H9 (cell line): ENCODE results near the gene MSRB1. TPM values are rescaled to one million over a fixed set of nuclear protein-coding genes. Genes with fewer than 3 reads are reported as not detected.
"Not testable (repeated sequence)": the region's sequence is repeated elsewhere in the genome, so short reads cannot be mapped to it uniquely, and the experiment has no call there.

Source experiments
- DNase-seq: peaks from one replicate; pipeline ENCODE4 v3.0.0-alpha.2; 2017
- H2AFZ ChIP-seq: one replicate; pipeline ENCODE4 v1.6.1; 2013; ENCODE audit warnings: mild to moderate bottlenecking, low read length, control low read depth, moderate library complexity
- H2AK5ac ChIP-seq: 2 replicates; pipeline ENCODE4 v1.6.1; 2013; ENCODE audit warnings: low read length, control low read depth, mixed read lengths; ENCODE audit not compliant: insufficient read length
- H2BK120ac ChIP-seq: one replicate; pipeline ENCODE4 v1.6.1; 2013; ENCODE audit warnings: low read depth, mild to moderate bottlenecking, low read length, control low read depth, inconsistent platforms; ENCODE audit not compliant: poor library complexity, severe bottlenecking
- H2BK12ac ChIP-seq: 2 replicates; pipeline ENCODE4 v1.6.1; 2013; ENCODE audit warnings: low read length, control low read depth, mixed read lengths, low read depth; ENCODE audit not compliant: insufficient read length
- H2BK15ac ChIP-seq: 2 replicates; pipeline ENCODE4 v1.6.1; 2013; ENCODE audit warnings: low read depth, low read length, control low read depth
- H2BK20ac ChIP-seq: one replicate; pipeline ENCODE4 v1.6.1; 2013; ENCODE audit warnings: low read depth, mild to moderate bottlenecking, low read length, control low read depth, inconsistent platforms; ENCODE audit not compliant: poor library complexity, severe bottlenecking
- H2BK5ac ChIP-seq: 2 replicates; pipeline ENCODE4 v1.6.1; 2013; ENCODE audit warnings: low read length, control low read depth, mixed read lengths; ENCODE audit not compliant: insufficient read length
- H3K14ac ChIP-seq: 2 replicates; pipeline ENCODE4 v1.6.1; 2013; ENCODE audit warnings: low read length, control low read depth; ENCODE audit not compliant: insufficient read depth
- H3K18ac ChIP-seq: 2 replicates; pipeline ENCODE4 v1.6.1; 2013; ENCODE audit warnings: low read depth, mild to moderate bottlenecking, mixed read lengths, low read length, control low read depth; ENCODE audit not compliant: insufficient read length
- H3K23ac ChIP-seq: 2 replicates; pipeline ENCODE4 v1.6.1; 2013; ENCODE audit warnings: low read length, control low read depth, mixed read lengths, low read depth; ENCODE audit not compliant: insufficient read length
- H3K23me2 ChIP-seq: 2 replicates; pipeline ENCODE4 v1.6.1; 2013; ENCODE audit warnings: low read depth, mild to moderate bottlenecking, mixed read lengths, low read length, control low read depth; ENCODE audit not compliant: insufficient read length, poor library complexity, severe bottlenecking
- H3K27ac ChIP-seq: 2 replicates; pipeline ENCODE4 v1.5.1; 2013; ENCODE audit warnings: low read length, control low read depth, mixed read lengths, low read depth; ENCODE audit not compliant: insufficient read length
- H3K27me3 ChIP-seq: 2 replicates; pipeline ENCODE4 v1.6.1; 2013; ENCODE audit warnings: low read length, control low read depth, inconsistent platforms; ENCODE audit not compliant: insufficient read depth
- H3K4ac ChIP-seq: 2 replicates; pipeline ENCODE4 v1.6.1; 2013; ENCODE audit warnings: low read depth, mild to moderate bottlenecking, control low read depth, inconsistent platforms, low read length, moderate library complexity
- H3K4me1 ChIP-seq: 2 replicates; pipeline ENCODE4 v1.6.1; 2013; ENCODE audit warnings: low read length, control low read depth, inconsistent platforms; ENCODE audit not compliant: insufficient read depth
- H3K4me2 ChIP-seq: 2 replicates; pipeline ENCODE4 v1.6.1; 2013; ENCODE audit warnings: low read length, control low read depth, mixed read lengths; ENCODE audit not compliant: insufficient read length, insufficient read depth
- H3K56ac ChIP-seq: 2 replicates; pipeline ENCODE4 v1.6.1; 2013; ENCODE audit warnings: low read depth, mild to moderate bottlenecking, mixed read lengths, low read length, control low read depth; ENCODE audit not compliant: insufficient read length
- H3K79me1 ChIP-seq: 2 replicates; pipeline ENCODE4 v1.6.1; 2013; ENCODE audit warnings: low read depth, mild to moderate bottlenecking, moderate library complexity, low read length, control low read depth, inconsistent platforms; ENCODE audit not compliant: insufficient read depth, poor library complexity, severe bottlenecking
- H3K79me2 ChIP-seq: 2 replicates; pipeline ENCODE4 v1.6.1; 2013; ENCODE audit warnings: low read length, control low read depth, inconsistent platforms; ENCODE audit not compliant: insufficient read depth
- H3K9ac ChIP-seq: 2 replicates; pipeline ENCODE4 v1.6.1; 2013; ENCODE audit warnings: low read length, control low read depth, mixed read lengths; ENCODE audit not compliant: insufficient read length; ENCODE audit errors: extremely low read depth
- H3K9me3 ChIP-seq: one replicate; pipeline ENCODE4 v1.6.1; 2013; ENCODE audit warnings: low read depth, low read length, inconsistent platforms; ENCODE audit not compliant: control insufficient read depth
- H3T11ph ChIP-seq: one replicate; pipeline ENCODE4 v1.6.1; 2013; ENCODE audit warnings: mild to moderate bottlenecking, low read length, control low read depth, inconsistent platforms
- H4K20me1 ChIP-seq: one replicate; pipeline ENCODE4 v1.6.1; 2013; ENCODE audit not compliant: control insufficient read depth, insufficient read length, insufficient read depth
- H4K5ac ChIP-seq: 2 replicates; pipeline ENCODE4 v1.6.1; 2013; ENCODE audit warnings: low read depth, mild to moderate bottlenecking, mixed read lengths, low read length, control low read depth; ENCODE audit not compliant: insufficient read length
- H4K8ac ChIP-seq: replicated peaks from 2 replicates; pipeline ENCODE4 v1.6.1; 2013; ENCODE audit warnings: low read length, control low read depth, mixed read lengths, low read depth; ENCODE audit not compliant: insufficient read length
- H4K91ac ChIP-seq: 2 replicates; pipeline ENCODE4 v1.6.1; 2013; ENCODE audit warnings: low read depth, mild to moderate bottlenecking, moderate library complexity, mixed read lengths, low read length, control low read depth; ENCODE audit not compliant: insufficient read length
- H3K27ac Mint-ChIP-seq, 3 experiments: 2 replicates in 2 of 3; 3 replicates in 1 of 3; pipeline ENCODE4 v1.8.0; 2020 to 2021; ENCODE audit warnings: mixed read lengths in 3 of 3, mild to moderate bottlenecking in 1 of 3, moderate library complexity in 1 of 3
- H3K27me3 Mint-ChIP-seq: 2 replicates; pipeline ENCODE4 v1.8.0; 2021; ENCODE audit warnings: low read depth, mild to moderate bottlenecking, moderate library complexity, mixed read lengths
- H3K36me3 Mint-ChIP-seq, 3 experiments: 2 replicates in 2 of 3; 3 replicates in 1 of 3; pipeline ENCODE4 v1.8.0; 2020 to 2021; ENCODE audit warnings: low read depth in 3 of 3, mixed read lengths in 3 of 3; ENCODE audit not compliant: insufficient read depth in 1 of 3
- H3K4me1 Mint-ChIP-seq, 2 experiments: 2 replicates each; pipeline ENCODE4 v1.8.0; 2020; ENCODE audit warnings: mixed read lengths in 2 of 2
- H3K4me3 Mint-ChIP-seq, 2 experiments: 2 replicates in 1 of 2; 3 replicates in 1 of 2; pipeline ENCODE4 v1.8.0; 2020 to 2021; ENCODE audit warnings: mild to moderate bottlenecking in 2 of 2, mixed read lengths in 2 of 2, moderate library complexity in 1 of 2
- H3K9me3 Mint-ChIP-seq, 2 experiments: 2 replicates in 1 of 2; 3 replicates in 1 of 2; pipeline ENCODE4 v1.8.0; 2020; ENCODE audit warnings: mild to moderate bottlenecking in 2 of 2, mixed read lengths in 2 of 2, moderate library complexity in 1 of 2
- CTCF ChIP-seq: fragments of 200-600 bp; sonication (generic); conservative IDR thresholded peaks from 3 replicates; pipeline ENCODE4 v1.8.0; 2021; ENCODE audit warnings: antibody characterized with exemption, mild to moderate bottlenecking
- WGBS: extraction: QIAGEN DNeasy Blood & Tissue Kit; methylation state at CpG from one replicate; pipeline ENCODE4 v1.1.7; 2013; ENCODE audit warnings: missing lambda C conversion rate, low lambda C conversion rate, mixed read lengths; ENCODE audit not compliant: insufficient read length; ENCODE audit errors: extremely low coverage; 5-methylcytosine and 5-hydroxymethylcytosine counted together
- total RNA-seq: library from RNA; stranded (reverse); gene quantifications from 2 replicates; pipeline ENCODE4 v1.2.1, GENCODE V29; 2021

Gene MSRB1
- total RNA-seq, 1 experiment from 2014 or later = 25.7 TPM

- H3K23me2 ChIP-seq = no peaks in the 10 kb centered on the region
- H2BK12ac ChIP-seq = no peak overlapping the region
- no peak overlapping the region for H3K4ac ChIP-seq
- no peaks in the 10 kb centered on the region for H3K79me1 ChIP-seq
- H3K23ac ChIP-seq = no peak overlapping the region
- no peak overlapping the region for H3T11ph ChIP-seq
- no peak overlapping the region for H3K27ac ChIP-seq
- Mint-ChIP-seq H3K36me3 (no peaks in the 10 kb centered on the region), H3K27me3 (peaks cover 52% of the 10 kb centered on the region), H3K4me1 (peaks cover 0 to 3% of the 10 kb centered on the region in 2 experiments; a peak in 2 of 4 replicates), H3K9me3 (no peaks in the 10 kb centered on the region; a peak in 1 of 5 replicates), H3K27ac (no peak overlapping the region; a peak in 1 of 7 replicates), H3K4me3 (no peak overlapping the region)
- no peak overlapping the region for H3K9ac ChIP-seq
- no peak overlapping the region for H2AFZ ChIP-seq
- no peaks in the 10 kb centered on the region for H3K4me1 ChIP-seq
- H3K4me2 ChIP-seq = no peak overlapping the region
- H3K9me3 ChIP-seq = no peaks in the 10 kb centered on the region
- no peaks in the 10 kb centered on the region for H4K20me1 ChIP-seq
- no peak for TF ChIP-seq CTCF
- no peak overlapping the region for H2BK5ac ChIP-seq
- no peak overlapping the region for H3K18ac ChIP-seq
- no peaks in the 10 kb centered on the region for H3K79me2 ChIP-seq
- no peak overlapping the region for H2BK15ac ChIP-seq
- H4K8ac ChIP-seq = no peak overlapping the region
- no peak overlapping the region for H4K91ac ChIP-seq
- no peak for DNase-seq
- no peak overlapping the region for H2AK5ac ChIP-seq
- H2BK20ac ChIP-seq = no peak overlapping the region
- no CpG with 5 or more reads among the region's 16 CpGs for WGBS
- no peak overlapping the region for H4K5ac ChIP-seq
- no peaks in the 10 kb centered on the region for H3K27me3 ChIP-seq
- no peak overlapping the region for H3K14ac ChIP-seq
- no peak overlapping the region for H2BK120ac ChIP-seq
- no peak overlapping the region for H3K56ac ChIP-seq
Observed at GRCh38 chr16:1899641-1900451, 43.2 kb downstream of the MSRB1 start.

- H4K91ac ChIP-seq, H2BK120ac ChIP-seq, H3K4me1 ChIP-seq, H3K79me2 ChIP-seq, H4K5ac ChIP-seq, H3K4me3 Mint-ChIP-seq, H3K56ac ChIP-seq, H3K23me2 ChIP-seq, H3K27ac ChIP-seq, H2BK5ac ChIP-seq, H3K27me3 ChIP-seq, H2AK5ac ChIP-seq, H2BK12ac ChIP-seq, H3K14ac ChIP-seq, H3K9ac ChIP-seq, H3T11ph ChIP-seq, H4K20me1 ChIP-seq, H2BK15ac ChIP-seq, H3K4me2 ChIP-seq, H3K27ac Mint-ChIP-seq, H3K36me3 Mint-ChIP-seq, H3K4ac ChIP-seq, H3K4me1 Mint-ChIP-seq, H3K9me3 ChIP-seq, DNase-seq, H3K79me1 ChIP-seq, H4K8ac ChIP-seq, H3K18ac ChIP-seq, H3K23ac ChIP-seq, H3K9me3 Mint-ChIP-seq, H2BK20ac ChIP-seq, H2AFZ ChIP-seq: not testable (repeated sequence)
- peaks cover 45% of the 10 kb centered on the region for H3K27me3 Mint-ChIP-seq
- no CpG with 5 or more reads among the region's 2 CpGs for WGBS
Observed at GRCh38 chr16:1897692-1898091, 45.3 kb downstream of the MSRB1 start.
